Activated T-helper 1 cell treated with anti-CD3 and anti-CD28 coated beads, Interleukin-2, amount 50 U/mL, for 16 hours (primary cell): Measurements from ENCODE around the gene CCR3.
"Not testable (repeated sequence)": the region's sequence is repeated elsewhere in the genome, so short reads cannot be mapped to it uniquely, and the experiment has no call there.

Source experiments
- DNase-seq, 2 donors: peaks; one replicate each; pipeline ENCODE4 v3.0.0-alpha.2; 2020; ENCODE audit warnings: low read depth in 1 of 2, low spot score in 1 of 2

The CCR3 gene

DNA sequence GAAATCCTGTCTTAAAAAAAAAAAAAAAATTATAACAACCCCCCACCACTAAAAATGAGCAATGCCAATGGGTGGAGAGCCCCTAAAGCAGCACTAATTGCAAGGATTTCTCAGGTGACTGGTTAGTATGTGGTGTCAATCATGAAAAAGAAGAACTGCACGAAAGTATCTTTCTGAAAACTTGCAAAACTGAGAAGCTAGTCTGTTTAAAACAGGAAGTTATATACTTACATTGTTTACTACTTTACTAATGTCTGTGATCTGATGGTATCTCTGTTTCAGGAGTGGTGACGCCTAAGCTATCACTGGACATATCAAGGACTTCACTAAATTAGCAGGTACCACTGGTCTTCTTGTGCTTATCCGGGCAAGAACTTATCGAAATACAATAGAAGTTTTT is at the start of gene CCR3:
Gene CCR3, plus strand, starts transcription at position 341 of the 400 bp plus-strand sequence. CDS start 22,699 bp downstream, outside the sequence.
- no peak for DNase-seq

- no peak for DNase-seq
Measured at GRCh38 chr3:46192939-46193338, 49.3 kb upstream of the CCR3 start.

DNA sequence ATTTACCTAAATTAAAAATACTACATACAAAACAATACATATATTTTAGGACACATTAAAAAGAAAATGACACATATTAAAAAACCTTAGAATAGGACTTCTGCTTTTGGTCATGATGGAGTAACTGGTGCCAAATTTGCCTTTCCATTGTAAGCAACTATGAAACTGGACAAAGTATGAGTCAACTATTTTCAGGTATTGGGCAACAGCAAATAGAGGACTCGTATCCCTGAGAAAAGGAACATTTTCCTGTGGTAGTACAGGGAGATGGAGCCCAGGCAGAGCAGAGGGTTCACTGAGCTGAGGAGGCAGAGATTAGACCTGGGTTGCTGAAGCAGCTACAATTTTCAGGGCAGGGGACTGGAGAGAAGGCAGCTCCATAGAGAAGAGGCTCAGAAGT is 48.8 kb upstream of the CCR3 start:
- no peak for DNase-seq

DNA sequence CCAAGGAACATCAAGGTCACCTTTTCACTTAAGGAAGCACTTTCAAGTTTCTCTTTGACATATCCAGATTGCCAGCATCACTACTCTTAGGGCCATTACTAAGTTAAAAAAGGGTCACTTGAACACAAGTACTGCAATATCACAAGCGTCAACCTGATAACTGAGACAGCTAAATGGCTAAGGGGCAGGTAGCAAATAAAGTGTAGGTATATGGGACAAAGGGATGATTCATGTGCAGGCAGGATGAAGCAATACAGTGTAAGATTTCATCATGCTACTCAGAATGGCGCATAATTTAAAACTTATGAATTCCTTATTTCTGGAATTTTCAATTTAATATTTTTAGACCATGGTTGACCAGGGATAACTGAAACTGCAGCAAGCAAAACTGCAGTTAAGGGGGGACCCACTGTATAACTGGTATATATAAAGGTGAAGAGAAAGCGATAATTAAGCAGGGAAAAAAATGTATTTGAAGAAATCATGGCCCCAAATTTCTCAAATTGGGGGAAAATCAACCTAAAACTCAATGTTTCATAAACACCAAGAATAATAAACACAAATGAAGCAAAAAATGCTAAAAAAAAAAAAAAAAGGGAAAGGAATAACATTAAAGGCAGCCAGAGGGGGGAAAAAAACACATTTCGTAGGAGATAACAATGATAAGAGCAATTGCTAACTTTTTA is 47.2 kb upstream of the CCR3 start:
- DNase-seq, result no peak

DNA sequence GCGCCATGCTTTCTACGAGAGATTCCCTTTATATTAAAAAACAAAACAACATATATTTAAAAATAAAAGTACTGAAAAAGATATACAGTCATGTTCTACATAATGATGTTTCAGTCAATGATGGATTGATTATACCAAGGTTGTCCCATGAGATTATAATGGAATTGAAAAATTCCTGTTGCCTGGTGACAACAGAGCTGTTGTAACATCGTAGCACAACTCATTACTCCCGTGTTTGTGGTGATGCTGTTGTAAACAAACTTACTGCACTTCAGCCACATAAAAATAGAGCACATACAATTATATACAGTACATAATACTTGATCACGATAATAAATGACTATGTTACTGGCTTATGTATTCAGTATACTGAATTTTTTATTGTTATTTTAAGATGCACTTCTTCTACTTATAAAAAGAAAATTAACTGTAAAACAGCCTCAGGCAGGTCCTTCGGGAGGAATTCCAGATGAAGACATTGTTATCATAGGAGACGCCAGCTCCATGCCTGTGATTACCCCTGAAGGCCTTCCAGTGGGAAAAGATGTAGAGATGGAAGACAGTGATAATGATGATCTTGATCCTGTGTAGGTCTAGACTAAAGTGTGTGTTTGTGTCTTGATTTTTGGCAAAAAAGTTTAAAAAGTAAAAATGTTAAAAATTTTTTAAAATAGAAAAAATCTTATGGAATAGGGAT is 45.9 kb upstream of the CCR3 start:
- no peak for DNase-seq

DNA sequence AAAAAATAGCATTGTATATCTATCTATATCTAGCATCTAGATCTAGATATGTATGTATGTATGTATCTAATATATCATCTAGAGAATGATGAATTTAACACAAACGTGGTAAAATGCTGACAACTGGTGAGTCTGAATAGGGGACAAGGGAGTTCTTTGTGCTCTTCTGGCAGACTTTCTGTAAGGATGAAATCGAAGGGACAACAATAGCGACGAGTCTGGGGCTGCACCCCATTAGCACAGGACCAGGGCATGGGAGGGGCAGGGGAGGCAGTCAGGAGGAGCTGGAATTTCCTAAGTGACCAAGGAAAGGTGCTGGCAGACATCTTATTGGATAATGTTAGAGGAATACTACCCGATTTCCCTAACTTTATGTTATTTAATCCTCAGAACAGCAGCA is 42.0 kb upstream of the CCR3 start:
- no peak for DNase-seq

DNA sequence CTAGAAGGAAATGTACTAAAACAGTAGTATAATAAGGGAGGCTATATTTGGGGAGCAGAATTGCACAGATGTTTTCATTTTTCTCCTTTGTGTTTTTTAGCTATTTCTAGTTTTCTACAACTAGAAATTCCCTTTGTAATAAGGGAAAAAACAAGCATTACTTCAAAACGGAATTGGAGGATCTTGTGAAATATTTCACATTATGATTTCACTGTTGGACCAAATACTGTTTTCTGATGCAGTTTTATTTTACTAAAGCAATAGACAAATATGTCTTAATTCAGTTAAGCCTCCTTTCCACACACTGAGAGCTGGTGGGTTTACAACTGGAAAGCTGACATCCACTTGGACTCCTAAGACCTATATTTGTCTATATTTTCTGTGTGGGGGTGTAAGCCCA is 41.5 kb upstream of the CCR3 start:
- DNase-seq, result no peak

- no peak for DNase-seq
Measured at GRCh38 chr3:46202535-46202934, 39.7 kb upstream of the CCR3 start.

GRCh38 chr3:46203681-46204080 is 38.6 kb upstream of the CCR3 start:
- no peak for DNase-seq

DNA sequence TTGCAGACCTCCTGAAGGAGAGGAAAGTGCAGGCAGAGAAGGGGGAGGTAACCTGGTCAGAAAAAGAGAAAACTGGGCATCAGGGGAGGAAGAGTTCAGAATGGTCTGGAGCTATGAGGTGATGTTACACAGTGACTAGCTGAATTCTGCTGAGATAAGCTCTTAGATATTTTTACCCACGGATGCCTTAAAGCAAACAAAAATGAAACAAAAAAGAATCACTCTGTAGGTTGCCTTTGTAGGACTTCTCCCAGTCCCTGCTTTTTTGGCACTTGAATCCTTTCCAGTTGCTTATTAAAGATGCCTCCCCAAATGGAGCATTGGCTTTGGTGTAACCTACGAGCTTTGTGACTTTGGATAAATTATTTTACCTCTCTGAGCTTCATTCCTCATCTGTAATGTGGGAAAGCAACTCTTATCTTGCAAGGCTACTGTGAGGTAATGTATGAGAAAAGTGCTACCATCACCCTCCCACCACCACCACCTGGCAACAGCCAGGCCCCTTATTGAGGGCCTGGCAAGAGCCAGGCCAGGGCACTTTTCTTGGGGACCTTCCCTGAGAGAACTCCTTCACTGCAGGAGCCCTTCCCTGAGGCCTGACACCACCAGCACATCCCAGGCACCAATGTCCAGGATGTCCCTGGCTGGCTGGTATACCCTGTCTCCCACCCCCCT is 36.8 kb upstream of the CCR3 start:
- DNase-seq, result no peak

DNA sequence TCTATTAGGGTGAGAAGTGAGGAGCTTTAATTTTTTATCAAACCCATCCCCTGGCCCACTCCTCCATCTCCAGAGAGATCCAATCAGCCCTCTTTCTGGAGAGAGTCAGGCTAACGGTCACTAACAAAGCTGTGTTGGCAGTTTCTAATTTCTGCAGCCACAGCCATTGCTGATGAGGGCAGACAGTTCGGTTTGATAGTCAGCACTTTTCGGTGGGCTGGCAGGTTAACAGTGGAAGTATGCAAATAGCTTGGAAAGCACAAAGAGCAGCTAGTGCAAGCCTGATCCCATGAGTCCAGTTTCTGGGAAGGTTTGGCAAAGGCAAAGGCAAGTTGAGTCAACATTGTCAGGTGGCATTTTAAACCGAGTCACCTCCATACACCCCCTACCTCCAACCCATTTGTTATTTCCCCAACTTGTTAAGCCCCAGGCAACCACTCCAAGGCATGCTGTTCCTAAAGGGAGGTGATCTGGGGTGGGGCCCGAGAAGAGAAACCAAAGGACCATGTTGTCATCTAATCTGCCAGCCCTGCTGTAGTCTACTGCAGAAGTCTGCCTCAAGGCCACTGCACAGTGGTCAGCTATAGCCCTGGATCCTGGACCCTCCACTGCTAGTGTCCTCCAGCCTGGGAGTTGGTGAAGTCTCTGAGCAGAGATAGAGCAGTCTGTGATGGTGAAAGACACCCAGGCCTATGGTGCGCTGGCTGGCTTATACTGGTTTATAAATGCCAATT is 35.8 kb upstream of the CCR3 start:
- no peak for DNase-seq

DNA sequence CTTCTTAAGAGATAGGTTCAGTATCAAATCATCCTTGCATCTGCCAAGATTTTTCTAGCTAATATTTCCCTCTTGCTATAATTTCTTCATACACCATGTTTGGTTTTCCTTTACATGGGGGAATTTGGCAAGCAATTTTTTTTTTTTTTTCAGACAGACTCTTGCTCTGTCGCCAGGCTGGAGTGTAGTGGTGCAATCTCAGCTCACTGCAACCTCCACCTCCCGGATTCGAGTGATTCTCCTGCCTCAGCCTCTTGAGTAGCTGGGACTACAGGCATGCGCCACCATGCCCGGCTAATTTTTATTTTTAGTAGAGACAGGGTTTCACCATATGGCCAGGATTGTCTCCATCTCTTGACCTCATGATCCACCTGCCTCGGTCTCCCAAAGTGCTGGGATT is 34.7 kb upstream of the CCR3 start:
- DNase-seq, result not testable (repeated sequence)

GRCh38 chr3:46208167-46208704 is 34.0 kb upstream of the CCR3 start, which contains the start of gene CCR1:
TSS of gene CCR1 (minus strand) at chr3:46208313. CDS start at chr3:46204313, 4,000 bp downstream.
- DNase-seq, result no peak

DNA sequence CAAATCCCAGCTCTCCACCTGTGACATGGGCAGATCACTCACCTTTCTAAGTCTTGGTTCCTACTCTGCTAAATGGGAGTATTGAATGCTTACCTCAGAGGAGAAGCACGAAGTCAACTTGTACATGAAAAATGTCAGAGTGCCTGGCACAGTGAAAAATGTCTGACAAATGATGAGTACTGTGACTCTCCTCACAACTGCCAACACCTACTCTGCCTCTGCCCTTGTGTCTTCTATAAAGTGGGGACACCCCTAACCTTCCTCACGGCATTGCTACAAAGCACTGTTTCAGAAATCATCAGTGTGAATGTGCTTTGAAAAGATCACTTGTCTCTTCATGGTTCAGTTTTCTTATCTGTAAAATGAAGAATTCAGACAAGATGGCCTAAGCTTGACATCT is 33.2 kb upstream of the CCR3 start:
- DNase-seq, result no peak

DNA sequence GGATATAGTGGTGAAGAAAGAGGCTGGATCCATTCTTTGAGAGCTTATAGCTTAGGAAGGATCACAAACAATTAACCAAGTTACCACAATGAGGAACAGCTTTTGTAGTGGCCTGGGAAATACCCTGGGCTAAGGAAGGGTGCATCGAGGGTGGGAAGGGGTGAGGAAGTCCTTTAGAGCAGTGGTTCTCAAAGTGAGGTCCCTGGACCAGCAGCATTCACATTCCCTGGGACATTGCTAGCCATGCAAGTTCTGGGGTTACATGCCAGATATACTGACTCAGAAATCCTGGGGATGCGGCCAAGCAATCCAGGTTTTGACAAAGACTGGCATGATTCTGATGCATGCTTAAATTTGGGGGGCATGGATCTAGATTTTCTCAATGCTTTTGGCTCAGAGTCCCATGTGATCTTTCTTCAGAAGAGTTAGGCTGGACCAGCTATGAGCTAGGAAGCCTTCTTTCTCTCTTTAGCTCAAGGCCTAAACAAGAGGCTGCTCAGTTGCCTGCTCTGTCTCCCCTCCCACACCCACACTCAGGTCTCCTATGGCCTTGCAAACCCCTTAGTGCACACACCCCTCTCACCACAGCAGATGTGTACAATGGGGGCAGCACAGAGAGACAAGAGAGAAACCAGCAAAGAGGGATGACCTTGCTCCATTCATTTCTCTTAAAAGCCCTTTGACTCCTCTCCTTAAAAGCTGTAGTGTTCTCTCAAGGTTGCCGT is 32.4 kb upstream of the CCR3 start:
- no peak for DNase-seq

GRCh38 chr3:46212101-46212500 is 30.2 kb upstream of the CCR3 start:
- DNase-seq, result no peak

DNA sequence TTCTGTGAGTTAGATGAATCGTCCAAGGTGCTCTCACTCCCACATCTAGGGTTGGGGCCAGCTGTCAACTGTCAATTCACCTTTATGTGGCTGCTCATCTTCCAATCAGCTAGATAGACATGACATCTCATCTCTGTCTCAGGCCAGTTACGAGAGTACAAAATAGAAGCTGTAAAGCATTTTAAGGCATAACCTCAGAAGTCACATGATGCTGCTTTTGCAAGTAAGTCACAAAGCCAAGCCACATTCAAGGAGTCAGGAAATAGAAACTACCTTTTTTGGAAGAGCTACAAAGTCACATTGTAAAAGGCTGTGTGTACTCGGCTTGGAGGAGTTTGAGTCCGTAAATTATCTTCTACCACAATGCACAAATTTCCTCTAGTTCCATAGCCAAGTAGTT is 29.1 kb upstream of the CCR3 start:
- no peak for DNase-seq

DNA sequence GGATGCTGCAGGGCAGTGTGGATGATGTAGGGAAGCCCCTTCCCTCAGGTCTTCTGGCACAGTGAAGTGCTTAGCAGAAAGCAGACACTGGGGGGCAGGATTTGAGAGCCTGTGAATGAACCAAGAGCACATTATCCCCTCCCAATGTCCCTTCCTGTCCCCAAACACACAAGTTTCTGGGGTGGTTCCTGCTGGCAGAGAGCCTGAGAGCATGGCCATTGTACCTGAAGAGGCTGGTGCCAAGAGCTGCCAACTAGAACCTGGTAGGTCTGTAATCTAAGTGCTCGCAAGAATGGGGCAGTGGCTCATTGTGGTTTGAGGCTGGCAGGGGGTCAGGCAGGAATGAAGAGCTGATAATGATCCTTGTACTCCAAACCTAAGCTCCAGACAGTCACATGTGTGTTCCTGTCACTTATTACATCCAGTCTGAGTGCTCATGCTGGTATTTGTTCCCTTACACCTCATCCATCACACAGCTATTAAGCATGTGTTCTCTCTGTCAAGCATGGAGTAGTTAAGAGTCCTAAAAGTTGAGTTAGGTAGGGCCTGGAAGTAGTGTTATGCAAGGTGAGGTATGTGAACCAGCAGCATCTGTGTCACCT is 27.4 kb upstream of the CCR3 start:
- DNase-seq, result no peak

DNA sequence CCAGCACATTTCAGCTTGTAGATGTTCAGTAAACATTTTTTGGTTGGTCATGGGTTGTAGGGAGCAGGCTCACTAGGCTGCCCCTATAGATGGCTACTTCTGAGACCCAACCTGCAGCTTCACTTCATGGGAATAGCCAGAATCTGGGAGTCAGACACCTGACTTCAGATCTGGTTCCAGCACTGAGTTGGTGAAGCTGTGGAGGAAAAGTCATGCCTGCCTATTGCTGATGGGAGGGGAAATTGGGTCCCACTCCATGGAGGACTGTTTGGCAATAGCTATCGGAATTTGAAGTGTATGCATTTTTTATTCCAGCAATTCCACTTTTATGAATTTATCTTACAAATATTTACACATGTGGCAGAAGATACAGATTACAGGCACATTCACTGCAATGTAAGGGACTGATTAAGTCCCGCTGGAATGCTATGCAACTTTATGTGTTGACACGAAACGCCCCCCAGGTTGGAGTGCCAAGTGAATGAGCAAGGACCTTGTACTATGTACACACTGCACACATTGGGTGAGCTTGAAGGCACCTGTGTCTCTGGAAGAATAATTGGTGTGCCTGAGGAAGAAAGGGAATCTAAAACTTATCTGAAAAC is 26.3 kb upstream of the CCR3 start:
- no peak for DNase-seq

- no peak for DNase-seq
Measured at GRCh38 chr3:46218196-46218709, 24.0 kb upstream of the CCR3 start.
